Upper lobe of left lung (tissue), 6 donors: Measurements from ENCODE around the gene NPTN. TPM values are rescaled to one million over a fixed set of nuclear protein-coding genes. Genes with fewer than 3 reads are reported as not detected.

Source experiments
- ATAC-seq, 2 donors: fragments of 200-7000 bp; cut with Tn5 transposase; one replicate each; pipeline ENCODE4 v1.9.1; 2022; ENCODE audit warnings: mild to moderate bottlenecking in 2 of 2, moderate library complexity in 2 of 2; ENCODE audit not compliant: low FRiP score in 2 of 2
- DNase-seq, 2 donors: peaks; one replicate each; pipeline ENCODE4 v3.0.0-alpha.2; 2019 to 2020
- H3K27ac ChIP-seq, 4 donors: fragments of 200-600 bp; sonication (generic); one replicate each; pipeline ENCODE4 v1.5.1; 2016 to 2019
- H3K27me3 ChIP-seq, 4 donors: fragments of 200-600 bp; sonication (generic); one replicate each; pipeline ENCODE4 v1.5.1; 2017 to 2019
- H3K36me3 ChIP-seq, 4 donors: fragments of 200-600 bp; sonication (generic); one replicate each; pipeline ENCODE4 v1.5.1; 2016 to 2019
- H3K4me1 ChIP-seq, 4 donors: fragments of 200-600 bp; sonication (generic); one replicate each; pipeline ENCODE4 v1.5.1; 2018 to 2019
- H3K4me3 ChIP-seq, 4 donors: fragments of 200-600 bp; sonication (generic); one replicate each; pipeline ENCODE4 v1.5.1; 2017 to 2019; ENCODE audit warnings: mild to moderate bottlenecking in 2 of 4, moderate library complexity in 1 of 4
- H3K9me3 ChIP-seq, 4 donors: fragments of 200-600 bp; sonication (generic); one replicate each; pipeline ENCODE4 v1.5.1; 2018 to 2019
- EP300 ChIP-seq, 4 donors: sonication (generic); formaldehyde crosslinking; IDR thresholded peaks; one replicate each; pipeline ENCODE4 v1.5.1; 2017; ENCODE audit warnings: antibody characterized with exemption in 4 of 4, control low read depth in 2 of 4
- POLR2A ChIP-seq, 4 donors: fragments of 450-650 bp; IDR thresholded peaks; one replicate each; pipeline ENCODE4 v1.5.1; 2016 to 2017; ENCODE audit warnings: antibody characterized with exemption in 4 of 4, mild to moderate bottlenecking in 2 of 4
- POLR2AphosphoS5 ChIP-seq, 2 donors: sonication (generic); formaldehyde crosslinking; IDR thresholded peaks; one replicate each; pipeline ENCODE4 v1.5.1; 2017; ENCODE audit warnings: antibody characterized with exemption in 2 of 2
- WGBS, 2 donors: methylation state at CpG; one replicate each; pipeline ENCODE4 v1.1.5; 2017 to 2018; 5-methylcytosine and 5-hydroxymethylcytosine counted together
- total RNA-seq, 6 donors: library from RNA; depleted of rRNA in 4 of 6; stranded (reverse); fragments of >200 nt in 4 of 6; gene quantifications; one replicate each; pipeline versions ENCODE4 v1.1.0 to v1.2.1, GENCODE V29; 2016 to 2021
- TF ChIP-seq, protein P1 (sequence below), 6 experiments: fragments of 450-650 bp in 4 of 6; fragments of 200-600 bp in 2 of 6; sonication (generic) in 2 of 6; IDR thresholded peaks; one replicate each; pipeline ENCODE4 v1.5.1; 2016 to 2019; ENCODE audit warnings: antibody characterized with exemption in 6 of 6
- donor health status: DM: no; HTN: no; CAD: no; lungs with moderate emphysema.
- donor health status: DM: no; HTN: yes; CAD: no; lungs with severe emphysema.

Gene NPTN
- total RNA-seq, 6 donors from 2014 or later = 70.2 to 151 (median 108) TPM

DNA sequence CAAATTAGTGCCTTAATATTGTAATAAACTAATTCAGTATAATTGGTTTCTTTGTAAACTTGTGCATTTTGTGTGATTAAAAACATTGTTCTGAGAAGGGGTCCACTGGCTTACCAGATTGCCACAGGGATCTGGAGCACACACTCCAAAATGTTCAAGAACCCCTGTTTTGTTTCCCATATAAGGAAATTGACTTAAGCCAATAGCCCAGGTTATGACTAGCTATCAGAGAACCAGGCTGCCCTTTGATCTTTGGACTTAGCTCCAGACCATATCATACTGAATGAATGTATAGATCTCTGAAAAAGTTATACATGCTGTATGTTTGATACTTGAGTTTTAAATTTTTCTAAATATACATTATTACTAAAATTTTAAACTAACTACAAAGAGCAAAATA lies 91.7 kb downstream of the NPTN start:
- TF ChIP-seq EP300 (IDR thresholded peaks at IDR 0.05) (no peak), POLR2A (IDR thresholded peaks at IDR 0.05) (no peak), POLR2AphosphoS5 (IDR thresholded peaks at IDR 0.05) (no peak)
- TF ChIP-seq, protein P1, sequence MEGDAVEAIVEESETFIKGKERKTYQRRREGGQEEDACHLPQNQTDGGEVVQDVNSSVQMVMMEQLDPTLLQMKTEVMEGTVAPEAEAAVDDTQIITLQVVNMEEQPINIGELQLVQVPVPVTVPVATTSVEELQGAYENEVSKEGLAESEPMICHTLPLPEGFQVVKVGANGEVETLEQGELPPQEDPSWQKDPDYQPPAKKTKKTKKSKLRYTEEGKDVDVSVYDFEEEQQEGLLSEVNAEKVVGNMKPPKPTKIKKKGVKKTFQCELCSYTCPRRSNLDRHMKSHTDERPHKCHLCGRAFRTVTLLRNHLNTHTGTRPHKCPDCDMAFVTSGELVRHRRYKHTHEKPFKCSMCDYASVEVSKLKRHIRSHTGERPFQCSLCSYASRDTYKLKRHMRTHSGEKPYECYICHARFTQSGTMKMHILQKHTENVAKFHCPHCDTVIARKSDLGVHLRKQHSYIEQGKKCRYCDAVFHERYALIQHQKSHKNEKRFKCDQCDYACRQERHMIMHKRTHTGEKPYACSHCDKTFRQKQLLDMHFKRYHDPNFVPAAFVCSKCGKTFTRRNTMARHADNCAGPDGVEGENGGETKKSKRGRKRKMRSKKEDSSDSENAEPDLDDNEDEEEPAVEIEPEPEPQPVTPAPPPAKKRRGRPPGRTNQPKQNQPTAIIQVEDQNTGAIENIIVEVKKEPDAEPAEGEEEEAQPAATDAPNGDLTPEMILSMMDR (IDR thresholded peaks at IDR 0.05) = no peak
- Histone ChIP-seq H3K9me3 (no peaks in the 10 kb centered on the region), H3K4me1 (peaks cover 0 to 8% (median 0%) of the 10 kb centered on the region in 4 donors), H3K4me3 (no peak overlapping the region), H3K36me3 (no peaks in the 10 kb centered on the region), H3K27me3 (no peaks in the 10 kb centered on the region), H3K27ac (no peak overlapping the region)
- ATAC-seq (no peak), DNase-seq (no peak)

DNA sequence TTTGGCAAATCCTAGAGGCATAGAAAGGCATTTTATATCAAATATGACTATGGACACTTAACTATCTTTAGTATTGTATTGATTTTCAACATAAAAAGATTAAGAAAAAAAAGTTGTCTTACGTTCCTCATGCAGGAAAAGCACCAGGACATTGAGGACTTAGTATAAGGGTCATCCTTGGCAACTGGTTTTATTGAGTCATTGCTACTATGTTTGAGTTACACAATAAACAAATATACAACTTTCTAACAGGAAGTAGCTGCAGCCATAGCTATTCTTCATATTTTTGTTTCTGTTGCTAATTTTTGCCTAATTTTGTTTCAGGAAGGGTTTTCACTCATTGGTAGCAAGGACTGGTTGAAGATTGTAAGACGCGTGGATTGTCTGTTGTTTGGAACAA lies 93.0 kb downstream of the NPTN start:
- no peak overlapping the region for H3K4me3 ChIP-seq
- no peaks in the 10 kb centered on the region for H3K9me3 ChIP-seq
- ATAC-seq (no peak), DNase-seq (no peak)
- no peaks in the 10 kb centered on the region for H3K36me3 ChIP-seq
- no peaks in the 10 kb centered on the region for H3K27me3 ChIP-seq
- WGBS, 2 donors = 65 to 77% methylated on average over 3 of the region's 3 CpGs
- no peak overlapping the region for H3K27ac ChIP-seq
- TF ChIP-seq, protein P1 (IDR thresholded peaks at IDR 0.05) = no peak
- no peak for TF ChIP-seq POLR2AphosphoS5 (IDR thresholded peaks at IDR 0.05)
- no peak for TF ChIP-seq EP300 (IDR thresholded peaks at IDR 0.05)
- no peak for TF ChIP-seq POLR2A (IDR thresholded peaks at IDR 0.05)
- H3K4me1 ChIP-seq = peaks cover 0 to 8% (median 0%) of the 10 kb centered on the region in 4 donors

DNA sequence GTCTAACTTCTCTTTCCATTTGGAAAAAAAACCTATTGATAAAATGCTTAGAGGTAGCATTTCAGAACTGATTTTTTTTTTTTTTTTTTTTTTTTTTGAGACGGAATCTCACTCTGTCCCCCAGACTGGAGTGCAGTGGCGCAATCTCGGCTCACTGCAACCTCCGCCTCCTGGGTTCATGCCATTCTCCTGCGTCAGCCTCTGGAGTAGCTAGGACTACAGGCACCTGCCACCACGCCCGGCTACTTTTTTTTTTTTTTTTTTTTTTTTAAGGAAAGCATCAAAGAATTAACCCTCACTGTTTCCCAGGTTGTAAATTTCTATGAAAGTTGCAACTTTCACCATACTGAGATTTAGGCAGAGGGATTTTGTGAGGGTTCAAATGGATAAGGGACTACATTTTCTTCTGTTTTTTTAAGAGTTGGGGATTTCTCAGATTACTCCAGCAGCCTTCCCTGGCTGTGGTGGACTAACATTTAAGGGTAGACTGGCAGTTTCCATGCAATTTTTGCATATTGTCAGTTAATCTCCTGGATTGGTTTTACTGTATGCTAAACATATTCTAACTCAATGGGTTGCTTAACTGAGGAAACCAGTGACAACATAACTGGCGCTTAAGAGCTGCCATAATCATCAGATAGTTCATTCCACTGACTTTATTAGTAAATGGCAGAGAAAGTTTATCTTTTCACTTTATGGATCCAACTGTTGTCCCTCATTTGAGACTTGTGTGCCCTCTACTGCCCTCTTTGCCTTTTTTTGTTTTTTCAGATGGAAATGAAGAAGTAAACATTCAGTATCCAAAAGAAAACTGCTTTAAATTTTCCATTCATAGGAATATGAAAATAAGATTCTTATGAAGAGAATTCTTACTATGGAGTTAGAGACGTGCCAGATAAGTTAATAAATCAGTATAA lies 93.7 kb downstream of the NPTN start:
- ATAC-seq (no peak), DNase-seq (peak in 1 of 2 donors; percentile 83)
- Histone ChIP-seq H3K27ac (no peak overlapping the region), H3K36me3 (no peaks in the 10 kb centered on the region), H3K27me3 (no peaks in the 10 kb centered on the region), H3K4me3 (no peak overlapping the region), H3K9me3 (no peaks in the 10 kb centered on the region), H3K4me1 (peaks cover 0 to 8% (median 0%) of the 10 kb centered on the region in 4 donors)
- WGBS, 2 donors = 70 to 74% methylated on average over 9 of the region's 9 CpGs
- TF ChIP-seq EP300 (IDR thresholded peaks at IDR 0.05) (no peak), POLR2AphosphoS5 (IDR thresholded peaks at IDR 0.05) (no peak), POLR2A (IDR thresholded peaks at IDR 0.05) (no peak)
- TF ChIP-seq, protein P1 (IDR thresholded peaks at IDR 0.05) = no peak

DNA sequence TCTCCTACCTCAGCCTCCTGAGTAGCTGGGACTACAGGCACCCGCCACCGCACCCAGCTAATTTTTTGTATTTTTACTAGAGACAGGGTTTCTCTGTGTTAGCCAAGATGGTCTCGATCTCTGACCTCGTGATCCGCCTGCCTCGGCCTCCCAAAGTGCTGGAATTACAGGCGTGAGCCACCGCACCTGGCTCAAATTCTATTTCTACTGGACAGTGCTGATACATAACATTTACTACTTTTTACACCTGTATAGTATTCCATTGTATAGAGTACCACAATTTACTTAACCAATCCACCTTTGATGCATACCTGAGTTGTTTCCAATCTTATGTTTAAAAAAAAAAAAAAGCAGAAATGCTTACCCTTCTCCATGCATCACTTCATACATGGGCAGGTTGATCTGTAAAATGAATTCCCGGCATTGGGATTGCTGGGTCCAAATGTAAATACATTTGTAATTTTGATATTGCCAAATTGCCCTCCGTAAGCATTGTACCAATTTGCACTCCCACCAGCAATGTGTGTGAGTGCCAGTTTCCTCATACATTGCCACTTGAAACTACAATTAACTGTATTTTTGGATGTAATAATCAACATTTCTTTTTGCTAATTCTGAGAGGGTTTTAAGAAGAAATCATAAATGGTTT lies 94.5 kb downstream of the NPTN start:
- peaks cover 0 to 8% (median 0%) of the 10 kb centered on the region in 4 donors for H3K4me1 ChIP-seq
- no peak overlapping the region for H3K27ac ChIP-seq
- ATAC-seq (no peak), DNase-seq (no peak)
- TF ChIP-seq POLR2AphosphoS5 (IDR thresholded peaks at IDR 0.05) (no peak), EP300 (IDR thresholded peaks at IDR 0.05) (peak in 1 of 4 donors; percentile 12)
- TF ChIP-seq, protein P1 (IDR thresholded peaks at IDR 0.05) = no peak
- no peaks in the 10 kb centered on the region for H3K27me3 ChIP-seq
- H3K4me3 ChIP-seq = no peak overlapping the region
- WGBS, 2 donors = 94 to 95% methylated on average over 10 of the region's 10 CpGs
- no peaks in the 10 kb centered on the region for H3K36me3 ChIP-seq
- H3K9me3 ChIP-seq = no peaks in the 10 kb centered on the region
